Right atrium auricular region (tissue), 2 donors: ENCODE measurements around the gene PABPC3. TPM values are rescaled to one million over a fixed set of nuclear protein-coding genes. Genes with fewer than 3 reads are reported as not detected.

Source experiments
- DNase-seq: peaks from one replicate; pipeline ENCODE4 v3.0.0-alpha.2; 2019; ENCODE audit warnings: low spot score
- H3K27ac ChIP-seq, 2 donors: fragments of 200-600 bp; sonication (generic); 1 replicate in 1 of 2; 2 replicates in 1 of 2; pipeline ENCODE4 v1.5.1; 2016 to 2019
- H3K27me3 ChIP-seq, 2 donors: fragments of 200-600 bp; sonication (generic); one replicate each; pipeline versions ENCODE4 v1.5.1 to v1.6.0; 2017 to 2019
- H3K36me3 ChIP-seq: fragments of 200-600 bp; sonication (generic); one replicate; pipeline ENCODE4 v1.5.1; 2016
- H3K4me1 ChIP-seq, 2 donors: fragments of 200-600 bp; sonication (generic); one replicate each; pipeline versions ENCODE4 v1.5.1 to v1.6.0; 2017 to 2019
- H3K4me3 ChIP-seq, 2 donors: fragments of 200-600 bp; sonication (generic); 1 replicate in 1 of 2; 2 replicates in 1 of 2; pipeline ENCODE4 v1.5.1; 2017 to 2019; ENCODE audit warnings: mild to moderate bottlenecking in 1 of 2, moderate library complexity in 1 of 2
- H3K9me3 ChIP-seq, 2 donors: fragments of 200-600 bp; sonication (generic); one replicate each; pipeline ENCODE4 v1.5.1; 2019
- CTCF ChIP-seq, 2 donors: fragments of 200-600 bp; sonication (generic); IDR thresholded peaks; one replicate each; pipeline ENCODE4 v1.5.1; 2019; ENCODE audit warnings: antibody characterized with exemption in 2 of 2
- total RNA-seq, 2 donors: library from RNA; depleted of rRNA; stranded (reverse); fragments of >200 nt; gene quantifications; one replicate each; pipeline ENCODE4 v1.1.0, GENCODE V29; 2016

PABPC3 gene
- total RNA-seq, 2 donors from 2014 or later = not detected

DNA sequence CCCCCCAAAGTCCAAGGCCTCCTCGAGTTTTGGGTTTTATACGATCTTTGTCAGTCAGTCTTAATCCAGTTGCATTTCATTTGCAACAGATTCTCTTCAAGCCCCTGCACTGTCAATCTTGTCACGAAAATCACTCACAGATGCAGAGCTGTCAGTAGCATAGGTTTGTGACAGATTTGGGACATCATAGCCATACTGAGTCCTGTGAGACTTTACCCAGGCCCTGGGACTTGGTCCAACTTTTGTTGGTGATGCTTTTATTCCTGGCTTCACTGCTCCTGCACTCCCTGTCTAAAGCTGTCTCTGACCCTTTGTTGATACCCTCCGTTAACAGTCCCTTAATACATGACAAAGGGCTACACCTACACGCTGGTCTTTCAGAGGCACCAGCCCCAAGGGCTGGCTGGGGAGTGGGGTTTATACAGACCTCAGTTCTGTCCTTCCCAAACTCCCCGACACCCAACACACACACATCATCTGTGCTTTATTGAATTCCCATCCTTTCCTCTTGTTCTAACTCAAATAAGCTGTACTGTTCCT lies 36.0 kb downstream of the PABPC3 start:
- H3K4me3 ChIP-seq = no peak overlapping the region
- no peak overlapping the region for H3K27ac ChIP-seq
- TF ChIP-seq CTCF (IDR thresholded peaks at IDR 0.05) = no peak

DNA sequence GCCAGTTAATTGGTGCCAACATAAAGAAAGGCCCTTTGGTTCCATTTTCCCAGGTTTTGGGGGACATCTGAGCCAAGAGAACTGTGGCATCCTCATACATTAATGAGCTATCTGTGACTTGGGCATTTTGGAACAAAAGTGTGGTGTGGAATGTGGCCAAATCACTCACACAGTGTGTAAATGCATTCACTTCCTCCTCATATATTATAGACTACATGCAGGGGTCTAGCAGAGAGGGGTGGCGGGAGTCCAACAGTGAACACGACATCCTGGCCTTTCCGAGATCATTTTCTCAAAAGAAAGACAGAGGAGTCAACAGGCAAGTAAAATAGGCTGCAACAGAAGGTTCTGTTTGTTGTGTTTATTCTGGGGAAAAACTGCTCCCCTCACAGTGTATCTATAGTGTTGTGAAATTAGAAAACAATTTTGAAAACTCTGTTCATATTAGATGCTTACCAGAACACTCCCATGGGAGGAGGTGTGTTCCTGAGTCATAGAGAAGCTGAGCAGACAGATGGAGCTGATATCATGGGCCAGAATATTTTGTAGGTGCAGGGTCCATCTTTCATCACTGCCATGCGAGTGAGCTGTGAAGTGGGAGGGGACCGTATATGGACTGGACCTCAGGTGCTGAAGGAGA lies 36.9 kb downstream of the PABPC3 start:
- H3K27me3 ChIP-seq = no peaks in the 10 kb centered on the region
- DNase-seq = no peak
- no peak for TF ChIP-seq CTCF (IDR thresholded peaks at IDR 0.05)

More for the DNA sequence above, 36.0 kb downstream of the PABPC3 start:
- H3K36me3 ChIP-seq = no peaks in the 10 kb centered on the region
- H3K9me3 ChIP-seq = peaks cover 0 to 12% of the 10 kb centered on the region in 2 donors
- no peaks in the 10 kb centered on the region for H3K27me3 ChIP-seq
- H3K4me1 ChIP-seq = no peaks in the 10 kb centered on the region
- DNase-seq = no peak

GRCh38 chr13:25135896-25136295 lies 40.0 kb downstream of the PABPC3 start:
- H3K4me1 ChIP-seq = no peaks in the 10 kb centered on the region
- no peak overlapping the region for H3K4me3 ChIP-seq
- no peaks in the 10 kb centered on the region for H3K36me3 ChIP-seq
- H3K9me3 ChIP-seq = peaks cover 0 to 12% of the 10 kb centered on the region in 2 donors
- no peaks in the 10 kb centered on the region for H3K27me3 ChIP-seq
- no peak overlapping the region for H3K27ac ChIP-seq
- TF ChIP-seq CTCF (IDR thresholded peaks at IDR 0.05) = no peak
- DNase-seq = no peak

More for the DNA sequence above, 36.9 kb downstream of the PABPC3 start:
- Histone ChIP-seq H3K27ac (no peak overlapping the region), H3K9me3 (peaks cover 0 to 12% of the 10 kb centered on the region in 2 donors), H3K36me3 (no peaks in the 10 kb centered on the region), H3K4me3 (no peak overlapping the region), H3K4me1 (no peaks in the 10 kb centered on the region)

- no peaks in the 10 kb centered on the region for H3K27me3 ChIP-seq
Observed at GRCh38 chr13:25136880-25137787, 41.2 kb downstream of the PABPC3 start.

GRCh38 chr13:25137788-25138115 lies 41.8 kb downstream of the PABPC3 start:
- no peak overlapping the region for H3K4me3 ChIP-seq
- no peak for TF ChIP-seq CTCF (IDR thresholded peaks at IDR 0.05)
- H3K9me3 ChIP-seq = peaks cover 0 to 12% of the 10 kb centered on the region in 2 donors
- H3K36me3 ChIP-seq = no peaks in the 10 kb centered on the region
- H3K4me1 ChIP-seq = no peaks in the 10 kb centered on the region
- no peak for DNase-seq
- H3K27ac ChIP-seq = no peak overlapping the region
- no peaks in the 10 kb centered on the region for H3K27me3 ChIP-seq

More at GRCh38 chr13:25136880-25137787, 41.2 kb downstream of the PABPC3 start:
- no peak overlapping the region for H3K4me3 ChIP-seq
- no peak overlapping the region for H3K27ac ChIP-seq
- TF ChIP-seq CTCF (IDR thresholded peaks at IDR 0.05) = no peak
- H3K9me3 ChIP-seq = peaks cover 0 to 12% of the 10 kb centered on the region in 2 donors
- no peaks in the 10 kb centered on the region for H3K36me3 ChIP-seq
- H3K4me1 ChIP-seq = no peaks in the 10 kb centered on the region
- no peak for DNase-seq
